NCI-H187 (cell line): Measurements from ENCODE around the gene VASH1.

ENCODE experiments used
- DNase-seq, 2 experiments: peaks; one replicate each; lab custom pipeline; 2025; lab: John Stamatoyannopoulos, UW

VASH1 gene

DNA sequence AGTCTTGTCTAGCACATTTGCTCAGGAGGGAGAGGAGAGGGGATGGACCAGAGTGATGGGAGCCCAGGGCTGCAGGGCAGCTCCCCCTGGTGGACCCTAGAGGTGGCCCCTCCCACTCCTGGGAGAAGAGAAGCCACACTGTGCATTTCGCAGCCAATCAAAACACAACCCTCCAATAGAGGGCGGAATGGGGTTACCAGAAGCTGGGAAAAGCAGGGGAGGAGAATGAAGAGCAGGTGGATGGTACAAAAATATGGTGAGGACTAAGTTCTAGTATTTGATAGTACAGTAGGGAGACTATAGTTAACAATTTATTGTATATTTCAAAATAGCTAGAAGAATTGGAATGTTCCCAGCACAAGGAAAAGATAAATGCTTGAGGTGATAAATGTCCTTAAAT lies 23.6 kb downstream of the VASH1 start:
- peak; percentile 34 to 52 for DNase-seq

DNA sequence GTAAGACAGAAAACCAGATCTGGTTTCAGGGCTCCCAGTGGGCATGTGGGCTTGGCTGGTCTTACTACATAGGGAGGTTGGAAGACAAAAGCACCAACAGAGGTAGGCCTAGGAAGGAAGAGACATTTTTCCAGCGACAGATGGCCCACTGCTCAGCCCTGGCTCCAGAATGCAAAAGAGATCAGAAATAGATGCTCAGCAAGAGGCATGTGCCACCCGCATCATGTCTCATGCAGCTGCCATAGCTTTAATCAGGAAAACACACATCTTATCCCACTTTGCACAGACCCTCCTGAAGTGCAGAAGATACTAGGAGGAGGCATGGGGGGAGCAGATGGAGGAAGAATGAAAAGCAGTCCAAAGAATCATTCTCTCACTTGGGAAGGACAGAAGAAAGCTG lies 25.3 kb downstream of the VASH1 start:
- no peak for DNase-seq

DNA sequence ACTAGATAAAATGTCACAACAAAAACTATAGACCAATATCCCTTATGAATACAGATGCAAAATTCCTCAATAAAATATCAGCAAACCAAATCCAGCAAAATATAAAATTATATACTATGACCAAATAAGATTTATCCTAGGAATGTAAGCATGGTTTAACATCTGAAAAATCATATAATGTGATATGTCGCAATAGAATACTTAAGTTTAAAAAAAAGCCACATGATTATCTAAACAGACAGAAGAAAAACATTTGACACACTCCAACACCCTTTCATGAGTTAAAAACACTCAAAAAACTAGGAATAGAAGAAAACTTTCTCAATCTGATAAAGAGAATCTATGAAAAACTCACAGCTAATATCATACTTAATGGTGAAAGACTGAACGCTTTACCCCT lies 31.2 kb downstream of the VASH1 start:
- no peak for DNase-seq

DNA sequence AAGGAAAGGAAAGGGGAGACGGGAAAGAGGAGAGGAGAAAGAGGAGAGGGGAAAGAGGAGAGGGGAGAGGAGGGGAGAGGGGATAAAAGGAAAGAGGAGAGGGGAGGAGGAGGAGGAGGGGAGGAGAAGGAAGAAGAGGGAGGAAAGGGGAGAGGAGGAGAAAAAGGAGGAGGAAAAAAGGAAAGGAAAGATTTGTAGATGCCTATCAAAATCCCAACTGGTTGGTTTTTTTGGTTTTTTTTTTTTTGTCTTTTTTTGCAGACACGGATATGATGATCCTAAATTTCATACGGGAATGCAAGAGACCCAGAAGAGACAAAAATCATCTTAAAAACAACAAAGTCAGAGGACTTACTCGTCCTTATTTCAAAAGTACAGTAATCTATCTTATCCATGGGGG lies 32.1 kb downstream of the VASH1 start:
- no peak for DNase-seq

DNA sequence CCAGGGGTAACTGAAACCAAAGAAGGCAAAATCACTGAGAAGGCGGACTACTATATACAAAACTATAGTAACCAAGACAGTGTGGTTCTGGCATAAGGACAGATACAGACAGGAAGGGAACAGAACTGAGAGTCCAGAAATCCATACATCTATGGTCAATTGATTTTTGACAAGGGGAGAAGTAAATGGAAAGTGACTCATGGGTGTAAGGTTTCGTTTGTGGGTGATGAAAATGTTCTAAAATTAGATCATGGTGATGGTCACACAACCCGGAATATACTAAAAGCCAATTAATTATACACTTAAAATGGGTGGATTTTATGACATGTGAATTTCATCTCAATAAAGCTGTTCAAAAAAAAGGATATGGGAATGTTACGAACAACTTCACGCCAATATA lies 32.7 kb downstream of the VASH1 start:
- no peak for DNase-seq

DNA sequence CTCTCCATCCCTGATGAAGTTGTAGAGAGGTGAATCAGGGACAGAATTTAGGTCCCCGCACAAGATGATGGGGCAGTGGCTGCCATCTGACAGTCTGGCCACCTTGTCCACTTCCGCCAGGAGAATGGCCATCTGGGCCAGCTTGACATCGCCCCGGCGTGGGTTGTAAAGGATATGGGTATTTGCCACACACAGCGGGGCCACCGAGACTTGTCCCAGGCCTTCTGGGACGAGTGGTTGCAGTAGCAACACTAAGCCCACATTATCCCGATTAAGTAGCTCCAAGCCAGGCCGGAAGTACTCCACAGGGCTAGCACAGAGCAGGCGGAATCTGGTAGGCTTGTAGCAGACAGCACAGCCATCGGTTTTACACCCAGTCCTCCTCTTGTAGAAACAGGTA lies 45.2 kb downstream of the VASH1 start:
- no peak for DNase-seq

DNA sequence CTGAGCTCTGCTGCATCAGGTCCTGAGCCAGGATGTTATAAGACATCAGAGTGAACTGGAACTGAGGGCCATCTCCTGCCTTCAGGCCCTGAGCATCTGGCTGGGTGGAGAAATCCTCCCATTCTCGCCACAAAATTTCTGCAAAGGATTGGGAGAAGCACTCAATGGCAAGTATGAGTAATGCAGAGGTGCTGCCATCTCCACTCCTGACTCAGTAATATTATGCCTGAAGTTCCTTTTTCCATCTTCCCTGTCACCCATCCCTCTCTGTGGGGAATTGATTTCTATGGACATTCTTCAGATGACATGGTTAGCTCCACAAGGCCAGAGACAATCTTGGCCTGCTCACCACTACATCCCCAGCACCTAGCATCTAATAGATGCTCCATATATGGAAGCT lies 46.7 kb downstream of the VASH1 start:
- DNase-seq, result no peak

DNA sequence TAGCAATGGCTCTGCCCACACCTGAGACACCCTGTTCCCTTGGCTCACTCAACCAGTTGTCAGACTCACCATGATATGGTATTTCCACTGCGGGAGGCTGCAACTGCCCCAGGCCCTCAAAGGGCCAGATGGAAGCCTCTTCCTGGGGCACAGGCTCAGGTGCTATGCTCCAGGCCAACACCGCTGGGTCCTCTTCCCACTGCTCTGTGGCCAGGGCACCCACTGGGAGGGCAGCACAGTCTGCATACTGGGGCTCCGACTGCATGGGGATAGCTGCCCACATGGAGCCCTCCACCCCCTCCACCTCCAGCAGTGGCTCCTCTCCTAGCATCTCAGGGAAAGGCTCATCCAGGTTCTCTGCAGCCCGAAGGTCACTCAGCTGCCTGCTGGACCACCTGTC lies 47.7 kb downstream of the VASH1 start:
- DNase-seq, result no peak

DNA sequence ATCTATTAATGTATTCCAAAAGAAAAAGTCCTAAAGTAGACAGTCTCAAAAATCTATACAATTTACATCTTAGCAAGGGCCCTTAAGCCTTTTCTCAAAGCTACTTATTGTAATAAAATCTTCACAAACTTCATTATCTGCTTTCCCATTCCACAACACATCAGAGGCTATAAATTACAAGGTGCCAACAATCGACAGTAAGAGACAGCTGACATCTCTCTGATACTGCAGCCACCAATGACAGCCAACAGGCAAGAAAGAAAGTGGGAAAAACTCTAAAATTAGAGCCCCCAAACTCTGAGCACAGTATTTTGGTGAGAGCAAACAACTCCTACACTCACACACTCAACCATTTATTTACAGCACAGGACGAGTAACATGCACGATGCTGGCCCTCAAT lies 49.3 kb downstream of the VASH1 start:
- no peak for DNase-seq

DNA sequence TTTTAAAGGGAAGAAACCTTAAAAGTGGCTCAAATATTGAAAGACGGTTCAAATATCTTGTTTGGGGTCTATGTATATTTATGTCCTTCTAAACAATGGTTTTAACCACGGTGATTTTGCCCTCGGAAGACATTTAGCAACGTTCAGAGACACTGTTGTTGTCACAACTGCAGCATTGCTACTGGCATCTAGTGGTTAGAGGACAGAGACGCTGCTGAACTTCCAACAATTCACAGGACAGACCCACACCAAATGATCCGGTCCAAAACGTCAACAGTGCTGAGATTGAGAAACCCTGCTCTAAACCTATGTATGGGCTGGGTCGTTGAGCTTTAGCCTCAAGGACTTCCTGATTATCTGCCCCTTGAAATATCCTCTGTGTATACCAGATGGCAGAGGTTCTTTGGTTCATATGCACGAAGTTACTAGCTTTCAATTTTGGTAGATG lies 49.7 kb downstream of the VASH1 start:
- DNase-seq, result no peak

DNA sequence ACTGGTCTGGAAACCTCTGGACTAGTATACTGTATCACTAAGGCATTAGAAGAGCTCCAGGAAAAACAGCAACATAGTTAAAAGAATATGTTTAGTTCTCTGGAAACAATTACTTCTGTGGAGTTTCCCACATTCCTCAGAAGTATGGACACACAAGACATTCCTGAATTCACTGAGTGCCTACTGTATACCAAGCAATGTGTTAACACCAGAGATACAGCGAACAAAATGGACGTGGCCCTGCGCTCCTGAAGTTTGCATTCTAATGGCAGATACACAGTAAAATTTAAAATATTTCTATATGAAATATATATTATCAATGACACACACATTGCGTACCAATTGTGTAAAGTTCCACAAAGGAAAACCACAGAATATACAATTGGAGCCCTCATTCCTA lies 50.3 kb downstream of the VASH1 start:
- no peak for DNase-seq

DNA sequence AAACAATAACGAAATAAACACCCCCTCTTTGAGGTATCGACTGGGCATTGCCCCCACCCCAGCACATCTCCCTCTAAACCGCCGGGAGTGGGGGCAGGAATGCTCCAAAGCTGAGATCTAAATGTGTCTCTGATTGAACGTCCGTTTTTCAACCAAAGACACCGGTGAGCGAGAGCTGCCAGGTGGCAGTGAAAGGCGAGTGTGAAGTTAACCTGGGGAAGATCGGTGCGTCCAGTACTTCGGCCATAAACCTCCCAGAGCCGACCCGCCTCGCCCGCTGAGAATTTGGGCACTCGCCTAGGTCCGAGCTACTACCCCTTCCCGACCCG lies 50.8 kb downstream of the VASH1 start:
- no peak for DNase-seq

DNA sequence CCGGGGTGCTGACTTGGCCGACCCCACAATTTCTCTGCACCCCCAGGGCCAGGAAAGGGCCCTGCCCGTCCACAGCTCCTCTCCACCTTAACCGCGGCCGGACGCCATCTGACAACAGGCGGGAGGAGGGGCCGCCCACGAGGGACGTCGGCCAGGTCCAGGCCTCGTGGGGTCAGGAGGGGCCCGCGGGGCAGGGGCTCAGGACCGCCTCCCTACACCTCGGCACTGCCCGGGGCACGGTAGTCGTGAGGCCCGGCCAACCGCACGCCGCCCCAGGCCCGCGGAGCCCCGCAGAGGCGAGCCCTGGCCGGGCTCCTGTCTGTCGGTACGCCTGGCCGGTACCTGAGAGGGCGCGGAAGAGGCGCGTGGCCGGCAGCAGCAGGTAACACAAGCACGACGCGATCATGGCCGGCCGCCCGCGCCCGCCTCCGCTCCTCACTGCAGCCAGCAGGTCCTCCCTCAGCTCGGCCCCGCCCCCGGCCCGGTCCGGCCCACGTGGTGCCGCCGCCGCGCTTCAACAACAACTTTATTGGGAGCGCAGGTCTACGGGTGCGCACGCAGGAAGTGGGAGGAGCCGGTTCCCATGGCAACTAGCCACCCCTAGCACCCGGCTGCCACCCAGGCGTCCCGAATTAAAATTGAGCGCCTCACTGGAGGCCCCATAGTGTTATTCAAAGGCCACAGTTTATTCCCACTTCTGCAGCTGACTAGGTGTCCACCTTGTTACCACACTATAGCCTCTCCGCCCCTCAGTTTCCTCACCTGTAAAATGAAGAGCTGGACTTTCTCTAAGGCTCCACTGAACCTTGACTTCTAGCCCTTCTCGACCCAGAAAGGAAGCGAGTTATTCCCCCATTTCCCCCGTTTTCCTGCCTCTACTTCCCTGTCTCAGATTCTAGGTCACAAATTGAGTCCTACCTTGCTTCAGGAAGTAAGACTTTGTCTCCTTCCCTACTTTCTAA lies 51.4 kb downstream of the VASH1 start, which contains the start of gene ANGEL1:
Gene ANGEL1, minus strand, starts transcription at position 461 of the 962 bp plus-strand sequence. Its CDS starts 55 bp downstream, at position 406.
- DNase-seq, result peak; percentile 97 to 99

DNA sequence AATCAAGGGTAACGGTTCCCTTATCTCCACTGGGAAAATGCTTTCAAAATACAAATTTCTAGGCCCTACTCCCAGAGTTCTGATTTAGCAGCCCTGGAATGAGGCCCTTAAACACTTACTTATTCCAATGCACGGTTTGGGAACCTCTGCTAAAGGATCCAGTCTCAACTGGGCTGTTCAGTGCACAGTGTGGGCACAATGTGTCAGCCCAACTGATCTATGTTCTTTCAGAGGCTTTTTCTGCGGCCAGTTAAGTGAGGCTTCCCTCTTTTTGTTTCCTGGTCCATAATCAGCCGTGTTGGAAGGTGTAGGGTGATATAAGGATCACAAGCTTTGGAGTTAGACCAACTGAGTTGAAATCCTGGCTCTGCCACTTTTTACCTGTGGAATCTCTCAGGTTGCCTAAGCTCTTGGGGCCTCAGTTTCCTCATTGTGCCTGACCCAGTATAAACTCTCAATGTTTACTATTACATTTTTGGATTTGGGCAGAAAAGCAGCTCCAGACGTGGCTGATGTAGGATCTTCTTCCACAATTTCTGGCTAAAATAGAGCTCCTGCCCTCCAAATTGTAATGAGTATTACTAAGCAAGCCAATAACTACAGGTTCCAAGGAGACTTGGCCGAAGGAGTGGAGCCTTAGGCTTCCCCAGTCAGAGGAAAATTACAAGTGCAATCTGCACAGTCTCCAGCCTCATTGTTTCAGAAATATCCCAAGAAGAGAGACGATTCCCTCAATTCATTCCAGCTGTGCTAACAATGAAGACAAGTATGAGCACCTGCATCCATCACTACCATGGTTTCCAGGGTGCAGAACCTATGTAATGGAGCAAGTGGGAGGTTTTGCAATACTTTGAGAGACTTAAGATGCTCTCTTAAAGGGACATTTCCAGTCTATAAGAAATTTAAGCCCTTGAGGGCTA lies 53.7 kb downstream of the VASH1 start:
- DNase-seq, result no peak

DNA sequence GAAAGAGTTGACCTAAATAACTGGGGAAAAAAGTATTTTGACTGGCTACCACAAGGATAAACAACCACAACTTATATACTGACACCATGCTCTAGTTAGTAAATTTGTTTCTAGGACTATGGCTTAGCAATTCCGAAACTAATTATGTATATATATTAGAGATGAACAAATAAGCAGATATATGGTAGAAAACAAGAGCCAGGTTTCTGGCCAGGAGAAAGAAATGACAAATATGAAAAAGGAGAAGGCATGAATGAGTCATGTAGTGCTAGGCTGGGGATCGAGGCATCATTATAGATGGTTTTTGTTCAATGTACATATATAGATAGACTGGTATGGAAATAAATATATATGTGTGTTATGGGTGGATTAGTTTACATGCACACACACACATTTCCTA lies 59.4 kb downstream of the VASH1 start:
- DNase-seq, result no peak

DNA sequence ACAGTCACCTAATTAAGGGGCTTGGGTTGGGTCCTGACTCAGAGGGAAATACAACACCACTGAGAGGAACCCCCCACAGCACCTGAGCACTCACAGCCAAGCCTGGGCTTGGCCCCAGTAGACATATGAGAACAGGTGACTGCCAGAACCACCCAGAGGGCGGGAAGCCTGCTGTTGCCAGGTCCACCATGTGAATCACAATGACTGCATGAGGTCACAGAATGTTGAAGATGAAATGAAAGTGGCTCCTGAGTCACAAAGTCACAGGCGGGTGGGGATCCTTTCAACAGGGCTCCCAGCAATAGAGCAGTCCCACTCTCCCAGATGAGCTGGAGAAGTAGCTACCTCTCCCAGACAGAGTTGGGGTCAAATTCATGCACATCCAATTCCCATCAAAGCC lies 64.9 kb downstream of the VASH1 start, which contains the start of gene LRRC74A:
Gene LRRC74A, plus strand, starts transcription at position 287 of the 400 bp plus-strand sequence. CDS start 290 bp downstream, outside the sequence.
- DNase-seq, result no peak

DNA sequence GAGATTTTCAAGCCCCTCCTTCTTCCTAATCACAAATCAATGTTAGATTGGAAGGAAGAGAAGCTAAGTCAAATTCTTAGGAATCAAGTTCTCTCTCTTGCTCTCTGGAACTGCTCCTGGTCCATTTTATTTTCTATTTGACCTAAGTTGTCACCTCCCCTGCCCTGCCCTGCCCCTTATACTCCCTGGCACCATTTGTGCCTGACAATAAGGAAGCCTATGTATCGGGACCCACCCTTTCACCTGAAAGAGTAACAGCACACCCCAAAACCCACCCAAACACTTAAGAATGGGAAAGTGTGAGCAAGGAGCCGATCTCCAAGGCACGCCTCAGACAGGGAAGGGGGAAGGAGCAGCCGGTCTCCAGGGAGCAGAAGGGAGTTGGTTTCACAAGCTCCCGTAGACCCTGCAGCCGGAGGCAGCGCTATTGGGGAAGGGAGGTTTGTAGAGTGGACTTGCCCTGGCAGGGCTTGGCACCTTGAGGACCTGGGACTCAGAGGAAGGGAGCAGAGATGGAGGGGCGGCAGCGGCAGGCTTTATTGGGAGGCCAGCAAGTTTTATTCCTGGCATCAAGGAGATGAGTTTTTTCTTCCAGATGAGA lies 66.5 kb downstream of the VASH1 start:
- DNase-seq, result no peak

DNA sequence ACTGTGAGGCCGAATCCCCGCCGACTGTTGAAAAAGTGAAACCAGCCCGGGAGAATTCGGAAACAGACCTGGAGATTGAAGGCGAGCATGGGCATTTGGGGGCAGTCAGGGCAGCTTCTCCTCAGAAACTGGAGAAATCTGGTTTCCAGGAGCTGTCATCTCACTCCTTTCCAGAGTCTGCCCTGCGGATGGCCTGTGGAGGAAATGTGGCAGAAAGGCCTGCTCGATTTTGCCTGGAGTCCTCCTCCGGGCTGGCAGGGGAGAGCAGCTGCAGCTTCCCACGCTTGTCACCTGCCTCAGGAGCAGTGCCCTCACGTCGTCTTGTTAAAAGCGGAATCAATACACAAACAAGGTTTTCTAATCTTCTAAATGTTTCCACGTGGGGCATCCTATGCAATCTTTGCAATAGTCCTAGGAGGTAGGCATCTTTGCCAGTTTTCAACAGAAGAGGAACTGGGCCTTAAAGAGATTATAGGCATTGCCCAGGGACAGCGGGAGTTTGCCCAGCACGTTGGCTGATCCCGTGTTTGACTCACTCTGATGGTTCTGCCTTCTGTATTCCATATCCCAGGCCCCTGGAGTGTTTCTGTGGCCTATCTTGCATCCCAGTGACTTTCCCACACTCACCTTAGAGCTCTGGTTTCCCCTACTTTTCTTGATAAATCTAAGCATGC lies 67.2 kb downstream of the VASH1 start:
- no peak for DNase-seq

DNA sequence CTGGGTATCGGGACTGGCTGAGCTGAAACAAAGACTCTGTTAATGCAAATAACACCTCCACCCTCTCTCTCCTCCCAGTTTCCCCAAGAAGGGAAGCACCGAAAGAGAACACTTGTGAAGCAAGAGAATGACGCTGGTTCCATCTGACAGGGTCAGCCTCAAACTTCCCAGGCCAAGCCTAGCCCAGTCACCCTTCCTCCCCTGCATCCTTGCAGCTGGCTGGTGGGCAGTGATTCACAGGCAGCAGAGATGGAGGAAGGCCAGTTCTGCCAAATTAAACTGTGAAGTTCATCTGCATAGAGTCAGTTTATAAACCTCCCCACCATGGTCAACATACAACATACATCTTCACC lies 67.7 kb downstream of the VASH1 start:
- no peak for DNase-seq

DNA sequence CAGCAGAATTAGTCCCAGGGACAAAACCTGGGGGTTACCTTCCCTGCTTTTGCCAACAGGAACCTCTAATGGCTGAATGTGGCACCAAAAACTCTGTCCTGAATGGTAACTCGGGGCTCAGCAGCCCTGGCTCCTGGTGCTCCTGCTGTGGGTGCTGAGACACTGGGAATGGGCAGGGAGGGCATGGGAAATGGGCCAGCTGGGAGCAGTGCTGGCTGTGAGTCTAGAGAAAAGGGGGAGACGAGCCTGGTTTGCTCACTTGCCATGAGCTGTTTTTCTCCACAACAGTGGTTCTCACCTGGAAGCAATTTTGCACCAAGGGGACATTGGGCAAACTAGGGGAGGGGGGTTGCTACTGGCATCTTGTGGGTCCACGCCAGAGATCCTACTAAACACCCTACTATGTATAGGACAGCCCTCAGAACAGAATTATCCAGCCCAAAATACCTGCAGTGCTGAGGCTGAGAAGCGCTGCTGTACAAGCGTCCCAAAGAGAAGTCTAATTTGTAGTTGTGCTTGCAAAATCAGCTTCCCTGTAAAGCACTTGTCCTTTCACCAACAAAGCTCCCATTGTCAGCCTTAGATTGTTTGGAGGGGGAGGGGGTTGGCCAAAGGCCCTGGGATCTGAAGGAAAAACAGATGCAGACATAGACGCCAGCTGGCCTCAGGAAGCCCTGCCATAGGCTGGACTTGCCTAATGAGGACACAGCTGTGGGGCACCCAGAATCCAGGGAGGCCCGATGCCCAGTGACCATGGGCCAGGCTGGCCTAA lies 68.6 kb downstream of the VASH1 start:
- no peak for DNase-seq

DNA sequence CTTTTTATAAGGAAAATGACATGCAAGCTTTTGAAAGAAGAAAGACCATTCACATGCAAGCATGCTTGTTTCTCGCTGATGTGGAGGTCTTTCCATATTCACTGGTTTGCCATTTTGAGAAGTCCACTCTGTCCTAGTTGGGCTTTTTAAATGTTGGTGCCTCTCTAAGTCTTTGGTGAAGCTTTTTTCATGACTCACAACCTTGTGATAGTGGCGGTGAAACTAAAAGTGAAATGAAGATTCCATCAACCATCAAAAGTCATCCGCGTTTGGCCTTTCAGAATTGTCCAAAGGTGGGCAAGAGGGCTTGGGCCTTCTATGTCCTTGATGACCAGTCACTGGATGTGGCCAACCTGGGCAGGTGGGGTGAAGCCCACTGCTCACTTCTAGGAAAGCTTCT lies 69.3 kb downstream of the VASH1 start:
- DNase-seq, result no peak
